ENCODE results near the gene CAV1. TPM values are rescaled to one million over a fixed set of nuclear protein-coding genes. Genes with fewer than 3 reads are reported as not detected.

The CAV1 gene
- total RNA-seq, 4 donors from 2014 or later, result 301 to 490 (median 321) TPM

DNA sequence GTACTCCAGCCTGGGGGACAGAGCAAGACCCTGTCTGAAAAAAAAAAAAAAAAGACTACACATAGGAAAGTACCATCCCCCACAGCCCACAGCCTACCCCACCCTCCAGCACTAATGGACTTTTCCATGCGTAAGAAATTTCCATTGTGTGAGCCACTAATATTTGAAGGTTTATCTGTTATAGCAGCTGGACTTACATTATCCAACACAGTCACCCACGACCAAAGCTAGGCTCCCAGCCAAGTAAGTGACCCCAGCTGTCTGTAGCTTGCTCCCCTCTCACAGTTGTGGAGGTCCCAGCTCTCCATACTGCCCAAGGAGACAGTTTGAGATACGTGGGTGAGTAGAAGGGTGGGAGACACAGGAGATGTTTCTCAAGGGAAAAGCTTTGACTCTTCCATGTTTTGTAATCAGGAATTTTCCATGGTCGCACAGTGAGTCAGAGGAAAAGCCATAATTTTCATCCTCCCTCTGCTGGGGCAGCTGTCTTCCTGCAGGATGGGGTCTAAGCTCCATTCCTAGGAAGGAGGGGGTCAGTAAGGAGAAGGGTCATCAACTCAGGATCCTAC is 57.4 kb downstream of the CAV1 start:
- Histone ChIP-seq H3K36me3 (no peaks in the 10 kb centered on the region), H3K27ac (peak overlapping the region in 2 of 3 donors; percentile 26 to 70), H3K4me1 (peaks cover 18 to 23% of the 10 kb centered on the region in 2 donors), H3K4me3 (replicated peaks in 1 of 3) (no peak overlapping the region), H3K9me3 (no peaks in the 10 kb centered on the region), H3K27me3 (no peaks in the 10 kb centered on the region)
- DNase-seq, result no peak
- WGBS, 2 donors, result 82 to 86% methylated on average over 4 of the region's 4 CpGs
- intact Hi-C loops (cut with DNase I), result no loop called here
- no peak for TF ChIP-seq POLR2A (IDR thresholded peaks at IDR 0.05)
- TF ChIP-seq, protein P1, sequence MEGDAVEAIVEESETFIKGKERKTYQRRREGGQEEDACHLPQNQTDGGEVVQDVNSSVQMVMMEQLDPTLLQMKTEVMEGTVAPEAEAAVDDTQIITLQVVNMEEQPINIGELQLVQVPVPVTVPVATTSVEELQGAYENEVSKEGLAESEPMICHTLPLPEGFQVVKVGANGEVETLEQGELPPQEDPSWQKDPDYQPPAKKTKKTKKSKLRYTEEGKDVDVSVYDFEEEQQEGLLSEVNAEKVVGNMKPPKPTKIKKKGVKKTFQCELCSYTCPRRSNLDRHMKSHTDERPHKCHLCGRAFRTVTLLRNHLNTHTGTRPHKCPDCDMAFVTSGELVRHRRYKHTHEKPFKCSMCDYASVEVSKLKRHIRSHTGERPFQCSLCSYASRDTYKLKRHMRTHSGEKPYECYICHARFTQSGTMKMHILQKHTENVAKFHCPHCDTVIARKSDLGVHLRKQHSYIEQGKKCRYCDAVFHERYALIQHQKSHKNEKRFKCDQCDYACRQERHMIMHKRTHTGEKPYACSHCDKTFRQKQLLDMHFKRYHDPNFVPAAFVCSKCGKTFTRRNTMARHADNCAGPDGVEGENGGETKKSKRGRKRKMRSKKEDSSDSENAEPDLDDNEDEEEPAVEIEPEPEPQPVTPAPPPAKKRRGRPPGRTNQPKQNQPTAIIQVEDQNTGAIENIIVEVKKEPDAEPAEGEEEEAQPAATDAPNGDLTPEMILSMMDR (IDR thresholded peaks at IDR 0.05), result no peak

DNA sequence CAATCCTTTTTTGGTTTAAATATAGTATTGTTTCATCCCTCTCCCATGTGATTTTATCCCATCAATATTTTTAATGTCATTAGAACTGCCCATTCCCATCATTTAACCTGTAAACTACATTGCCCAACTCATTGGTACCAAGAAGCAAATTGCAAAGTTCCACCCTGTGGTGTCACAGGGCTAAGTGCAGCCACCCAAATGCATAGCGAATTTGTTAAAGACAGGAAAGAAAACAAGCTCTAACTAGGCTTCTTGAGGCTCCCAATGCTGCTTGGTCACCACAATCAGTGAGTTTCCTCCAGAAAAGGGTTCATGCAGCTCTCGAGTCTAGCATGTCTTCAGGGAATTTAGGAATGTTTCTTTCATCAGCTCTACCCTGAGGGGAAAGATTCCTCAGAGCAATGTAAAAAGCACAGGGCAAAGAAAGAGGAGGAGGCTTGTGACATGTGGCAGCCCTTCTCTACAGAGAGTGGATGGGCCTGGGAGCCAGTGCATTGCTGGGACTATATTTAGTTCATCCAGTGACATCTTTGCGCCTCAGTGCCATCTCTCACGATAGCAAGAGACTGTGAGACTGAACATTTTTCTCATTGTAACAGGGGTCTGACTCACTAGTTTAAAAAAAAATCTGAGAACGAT is 58.1 kb downstream of the CAV1 start:
- Histone ChIP-seq H3K4me1 (peaks cover 18% of the 10 kb centered on the region in 2 donors), H3K27ac (peak overlapping the region in 2 of 3 donors; percentile 26 to 70), H3K36me3 (no peaks in the 10 kb centered on the region), H3K27me3 (no peaks in the 10 kb centered on the region), H3K9me3 (no peaks in the 10 kb centered on the region), H3K4me3 (replicated peaks in 1 of 3) (no peak overlapping the region)
- intact Hi-C loops (cut with DNase I), result no loop called here
- TF ChIP-seq, protein P1 (IDR thresholded peaks at IDR 0.05), result no peak
- TF ChIP-seq POLR2A (IDR thresholded peaks at IDR 0.05), result no peak
- no peak for DNase-seq
- 67 to 81% methylated on average over 5 of the region's 5 CpGs for WGBS, 2 donors

DNA sequence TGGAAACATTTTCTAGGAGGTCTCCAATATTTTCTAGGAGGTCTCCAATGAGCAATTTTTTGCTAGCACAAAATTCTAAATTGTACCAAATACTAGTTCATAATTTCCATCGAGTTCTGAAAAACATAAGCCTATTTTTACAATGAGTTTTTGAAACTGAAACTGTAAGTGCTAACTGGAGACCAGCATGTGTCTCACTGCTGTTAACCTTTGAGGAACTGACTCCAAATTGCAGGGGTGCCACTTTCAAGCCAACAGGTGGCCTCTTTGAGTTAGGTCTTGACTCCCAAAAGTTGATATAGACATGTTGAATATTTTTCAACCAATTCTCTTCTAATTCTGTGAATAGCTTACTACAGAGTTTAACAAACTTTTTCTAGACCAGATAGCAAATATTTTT is 58.8 kb downstream of the CAV1 start:
- H3K4me1 ChIP-seq, result peaks cover 18 to 24% of the 10 kb centered on the region in 2 donors
- no peak for DNase-seq
- no peak overlapping the region for H3K4me3 ChIP-seq (replicated peaks in 1 of 3)
- no peaks in the 10 kb centered on the region for H3K27me3 ChIP-seq
- intact Hi-C loops (cut with DNase I), result no loop called here
- peak overlapping the region; percentile 28 to 70 (median 31) for H3K27ac ChIP-seq
- no peaks in the 10 kb centered on the region for H3K9me3 ChIP-seq
- no peaks in the 10 kb centered on the region for H3K36me3 ChIP-seq
- WGBS, 2 donors, result 51 to 69% methylated on average over 1 of the region's 1 CpG
- TF ChIP-seq, protein P1 (IDR thresholded peaks at IDR 0.05), result no peak
- no peak for TF ChIP-seq POLR2A (IDR thresholded peaks at IDR 0.05)

DNA sequence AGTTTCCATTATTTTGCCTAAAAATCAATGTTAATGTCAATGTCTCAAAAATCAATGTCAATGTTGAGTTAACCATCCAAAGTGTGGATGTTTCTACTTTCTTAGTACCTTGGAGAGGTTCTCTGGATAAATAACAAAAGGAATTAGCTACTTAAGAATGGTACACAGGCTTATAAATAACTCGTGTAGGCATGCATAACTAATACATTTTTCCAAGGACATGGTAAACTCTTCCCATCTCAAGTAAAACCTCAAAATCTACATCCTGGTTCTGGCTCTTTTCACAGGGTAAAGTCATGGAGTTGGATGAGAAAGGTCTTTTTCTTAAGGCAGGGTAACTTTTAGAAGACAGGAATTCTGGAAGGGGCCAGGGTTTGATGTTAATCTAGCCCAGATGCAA is 59.9 kb downstream of the CAV1 start:
- Histone ChIP-seq H3K9me3 (no peaks in the 10 kb centered on the region), H3K4me1 (peaks cover 18 to 26% of the 10 kb centered on the region in 2 donors), H3K27ac (peak overlapping the region in 2 of 3 donors; percentile 31 to 70), H3K27me3 (no peaks in the 10 kb centered on the region), H3K36me3 (no peaks in the 10 kb centered on the region), H3K4me3 (replicated peaks in 1 of 3) (no peak overlapping the region)
- 45 to 57% methylated on average over 1 of the region's 1 CpG for WGBS, 2 donors
- intact Hi-C loops (cut with DNase I), result loop anchor here (5.0 kb wide), 1 partner anchor 327 kb away; no protein-coding TSS in a partner anchor
- no peak for DNase-seq
- no peak for TF ChIP-seq POLR2A (IDR thresholded peaks at IDR 0.05)

DNA sequence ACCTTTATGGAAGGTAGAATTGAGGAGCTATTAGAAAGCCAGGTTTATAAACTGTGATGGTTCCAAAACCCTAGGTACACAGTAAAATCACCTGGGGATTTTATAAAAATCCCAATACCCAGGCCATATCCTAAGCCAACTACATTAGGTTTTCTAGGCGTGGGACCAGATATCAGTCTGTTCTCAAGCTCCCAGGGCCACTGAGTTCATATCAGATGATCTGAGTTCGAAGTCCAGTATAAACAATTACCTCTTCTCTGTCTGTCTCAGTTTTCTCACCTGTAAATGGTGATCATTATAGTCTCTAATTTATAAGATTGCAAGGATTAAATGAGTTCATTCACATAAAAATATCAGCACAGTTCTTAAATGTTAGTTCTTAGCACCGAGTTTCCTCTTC is 60.6 kb downstream of the CAV1 start:
- Histone ChIP-seq H3K4me1 (peaks cover 18 to 26% of the 10 kb centered on the region in 2 donors), H3K27ac (peak overlapping the region in 2 of 3 donors; percentile 4 to 70), H3K27me3 (no peaks in the 10 kb centered on the region), H3K4me3 (replicated peaks in 1 of 3) (no peak overlapping the region), H3K9me3 (no peaks in the 10 kb centered on the region), H3K36me3 (no peaks in the 10 kb centered on the region)
- WGBS, 2 donors, result 93 to 98% methylated on average over 3 of the region's 3 CpGs
- DNase-seq, result no peak
- intact Hi-C loops (cut with DNase I), result loop anchor here (5.0 kb wide), 1 partner anchor 328 kb away; no protein-coding TSS in a partner anchor
- TF ChIP-seq POLR2A (IDR thresholded peaks at IDR 0.05), result no peak
- TF ChIP-seq, protein P1 (IDR thresholded peaks at IDR 0.05), result no peak

Measured in thyroid gland (tissue), 4 donors.